Measurements from ENCODE around the gene SAMSN1. TPM values are rescaled to one million over a fixed set of nuclear protein-coding genes. Genes with fewer than 3 reads are reported as not detected.

Gene SAMSN1
- polyA plus RNA-seq, 1 of the 3 experiments (the other 2 are of a cell fraction): not detected

- no peaks in the 10 kb centered on the region for H3K36me3 ChIP-seq (replicated peaks in 1 of 2; ENCODE audit: control insufficient read depth in 1 of 2, insufficient read depth in 2 of 2, low read length in 1 of 2)
- CTCF ChIA-PET: no interaction called here
- no peaks in the 10 kb centered on the region for H4K20me1 ChIP-seq (ENCODE audit: insufficient read depth)
- H3K79me2 ChIP-seq (ENCODE audit: insufficient read depth): no peaks in the 10 kb centered on the region
- H3K27ac ChIP-seq (ENCODE audit: low read depth in 2 of 2, low read length in 1 of 2): no peak overlapping the region
- no peak overlapping the region for H2AFZ ChIP-seq (ENCODE audit: low read depth)
- 3% methylated on average over 5 of the region's 5 CpGs for WGBS (ENCODE audit: low lambda C conversion rate)
- no peaks in the 10 kb centered on the region for H3K4me1 ChIP-seq (ENCODE audit: control insufficient read depth in 1 of 2, insufficient read depth in 2 of 2, low read depth in 1 of 2, low read length in 1 of 2)
- no peak for DNase-seq
- H3K9ac ChIP-seq: no peak overlapping the region
- TF ChIP-seq TEAD4 (IDR thresholded peaks at IDR 0.05; ENCODE audit: borderline replicate concordance, insufficient read depth): no peak
- TF ChIP-seq ELF1 (IDR thresholded peaks at IDR 0.05): no peak
- no peak for TF ChIP-seq USF1 (IDR thresholded peaks at IDR 0.05; ENCODE audit: borderline replicate concordance, low read depth)
- no peak for TF ChIP-seq PBX3 (IDR thresholded peaks at IDR 0.05)
- TF ChIP-seq YY1 (IDR thresholded peaks at IDR 0.05; ENCODE audit: low read depth): no peak
- no peak for TF ChIP-seq TCF12 (IDR thresholded peaks at IDR 0.05)
- TF ChIP-seq MEF2A (IDR thresholded peaks at IDR 0.05; ENCODE audit: borderline replicate concordance, low read depth): no peak
- no peak for TF ChIP-seq CHD2 (IDR thresholded peaks at IDR 0.05; ENCODE audit: low read length, partially characterized antibody)
- TF ChIP-seq REST (IDR thresholded peaks at IDR 0.05; ENCODE audit: low read depth, low read length): no peak
- no peak for TF ChIP-seq EP300 (IDR thresholded peaks at IDR 0.05; ENCODE audit: borderline replicate concordance in 1 of 2, low read depth in 1 of 2, low read length in 1 of 2)
- no peak overlapping the region for H3K4me3 ChIP-seq (ENCODE audit: low read depth in 2 of 2, low read length in 1 of 2)
- no peaks in the 10 kb centered on the region for H3F3A ChIP-seq (replicated peaks; ENCODE audit: insufficient read depth)
- no peak overlapping the region for H3K4me2 ChIP-seq
- no peaks in the 10 kb centered on the region for H3K9me3 ChIP-seq
- no peaks in the 10 kb centered on the region for H3K9me2 ChIP-seq
- POLR2A ChIA-PET: no interaction called here
- no peaks in the 10 kb centered on the region; the same call in 1 of the 2 replicates for H3K27me3 ChIP-seq (ENCODE audit: insufficient read depth)
Observed at GRCh38 chr21:14523234-14523633, 22.9 kb downstream of the SAMSN1 start.

- Histone ChIP-seq H3K4me2 (no peak overlapping the region), H3K9ac (no peak overlapping the region), H3K79me2 (ENCODE audit: insufficient read depth) (no peaks in the 10 kb centered on the region), H3K9me3 (no peaks in the 10 kb centered on the region), H2AFZ (ENCODE audit: low read depth) (no peak overlapping the region), H3K4me3 (ENCODE audit: low read depth in 2 of 2, low read length in 1 of 2) (no peak overlapping the region), H3K27ac (ENCODE audit: low read depth in 2 of 2, low read length in 1 of 2) (no peak overlapping the region), H3F3A (replicated peaks; ENCODE audit: insufficient read depth) (no peaks in the 10 kb centered on the region), H3K4me1 (ENCODE audit: control insufficient read depth in 1 of 2, insufficient read depth in 2 of 2, low read depth in 1 of 2, low read length in 1 of 2) (no peaks in the 10 kb centered on the region), H3K36me3 (replicated peaks in 1 of 2; ENCODE audit: control insufficient read depth in 1 of 2, insufficient read depth in 2 of 2, low read length in 1 of 2) (no peaks in the 10 kb centered on the region), H3K9me2 (no peaks in the 10 kb centered on the region), H4K20me1 (ENCODE audit: insufficient read depth) (no peaks in the 10 kb centered on the region), H3K27me3 (ENCODE audit: insufficient read depth) (no peaks in the 10 kb centered on the region)
- POLR2A ChIA-PET: no interaction called here
- DNase-seq: no peak
- CTCF ChIA-PET: no interaction called here
- WGBS (ENCODE audit: low lambda C conversion rate): 4% methylated on average over 2 of the region's 2 CpGs
- no peak for TF ChIP-seq PBX3 (IDR thresholded peaks at IDR 0.05)
- TF ChIP-seq FOSL2 (IDR thresholded peaks at IDR 0.05; ENCODE audit: borderline replicate concordance, low read depth): no peak
- no peak for TF ChIP-seq RCOR1 (IDR thresholded peaks at IDR 0.05; ENCODE audit: low read length)
- no peak for TF ChIP-seq CTCF (IDR thresholded peaks at IDR 0.05)
- TF ChIP-seq SMC3 (IDR thresholded peaks at IDR 0.05; ENCODE audit: low read depth, low read length): no peak
Observed at GRCh38 chr21:14522736-14523135, 23.4 kb downstream of the SAMSN1 start.

Measured in SK-N-SH (cell line).